Neural crest cell (in vitro differentiated cells): Measurements from ENCODE around the gene CCDC60. TPM values are rescaled to one million over a fixed set of nuclear protein-coding genes. Genes with fewer than 3 reads are reported as not detected.
A peak's percentile ranks its signal among the peaks of the same experiment; 100 is the strongest.

Experiments used
- DNase-seq: peaks from one replicate; pipeline ENCODE4 v3.0.0; 2021; ENCODE audit warnings: low read depth, mixed read lengths, low spot score
- H3K27ac Mint-ChIP-seq: one replicate; pipeline ENCODE4 v1.8.0; 2021; ENCODE audit warnings: mild to moderate bottlenecking, mixed read lengths; ENCODE audit not compliant: unreplicated experiment
- H3K27me3 Mint-ChIP-seq: 2 replicates; pipeline ENCODE4 v1.8.0; 2021; ENCODE audit warnings: low read depth, mild to moderate bottlenecking, mixed read lengths
- H3K36me3 Mint-ChIP-seq: 2 replicates; pipeline ENCODE4 v1.8.0; 2021; ENCODE audit warnings: low read depth, mild to moderate bottlenecking, mixed read lengths
- H3K4me1 Mint-ChIP-seq: 2 replicates; pipeline ENCODE4 v1.8.0; 2021; ENCODE audit warnings: mixed read lengths
- H3K4me3 Mint-ChIP-seq: one replicate; pipeline ENCODE4 v1.8.0; 2021; ENCODE audit warnings: mild to moderate bottlenecking, mixed read lengths
- H3K9me3 Mint-ChIP-seq: 2 replicates; pipeline ENCODE4 v1.8.0; 2021; ENCODE audit warnings: mixed read lengths
- CTCF ChIP-seq: fragments of 200-600 bp; sonication (generic); conservative IDR thresholded peaks from 2 replicates; pipeline ENCODE4 v1.5.0; 2021; ENCODE audit warnings: antibody characterized with exemption, mild to moderate bottlenecking
- total RNA-seq: library from RNA; stranded (reverse); gene quantifications from 2 replicates; pipeline ENCODE4 v1.2.1, GENCODE V29; 2021

The CCDC60 gene
- total RNA-seq, 1 donor from 2014 or later = 0.75 TPM

- H3K36me3 Mint-ChIP-seq = peaks cover 4% of the 10 kb centered on the region
- peaks cover 4% of the 10 kb centered on the region for H3K27me3 Mint-ChIP-seq
- H3K4me1 Mint-ChIP-seq = peaks cover 9% of the 10 kb centered on the region
- TF ChIP-seq CTCF = no peak
- H3K27ac Mint-ChIP-seq = no peak overlapping the region
- H3K9me3 Mint-ChIP-seq = peaks cover 16% of the 10 kb centered on the region
- DNase-seq = no peak
- H3K4me3 Mint-ChIP-seq = no peak overlapping the region
Measured at GRCh38 chr12:119397540-119397939, 63.0 kb downstream of the CCDC60 start.

- peaks cover 4% of the 10 kb centered on the region for H3K27me3 Mint-ChIP-seq
- no peak for DNase-seq
- H3K9me3 Mint-ChIP-seq = peaks cover 16% of the 10 kb centered on the region
- H3K4me1 Mint-ChIP-seq = peaks cover 6% of the 10 kb centered on the region
- no peak overlapping the region for H3K4me3 Mint-ChIP-seq
- H3K27ac Mint-ChIP-seq = no peak overlapping the region
- TF ChIP-seq CTCF = no peak
- peaks cover 4% of the 10 kb centered on the region for H3K36me3 Mint-ChIP-seq
Measured at GRCh38 chr12:119398190-119398589, 63.7 kb downstream of the CCDC60 start.

- no peak for TF ChIP-seq CTCF
- H3K36me3 Mint-ChIP-seq = peaks cover 4% of the 10 kb centered on the region
- no peak for DNase-seq
- no peaks in the 10 kb centered on the region for H3K4me1 Mint-ChIP-seq
- H3K4me3 Mint-ChIP-seq = no peak overlapping the region
- H3K27ac Mint-ChIP-seq = no peak overlapping the region
- H3K27me3 Mint-ChIP-seq = peaks cover 4% of the 10 kb centered on the region
- peaks cover 16% of the 10 kb centered on the region for H3K9me3 Mint-ChIP-seq
Measured at GRCh38 chr12:119399301-119399700, 64.8 kb downstream of the CCDC60 start.

- no peaks in the 10 kb centered on the region for H3K36me3 Mint-ChIP-seq
- H3K9me3 Mint-ChIP-seq = peaks cover under 1% of the 10 kb centered on the region
- no peak for TF ChIP-seq CTCF
- H3K27ac Mint-ChIP-seq = no peak overlapping the region
- H3K4me3 Mint-ChIP-seq = no peak overlapping the region
- no peaks in the 10 kb centered on the region for H3K4me1 Mint-ChIP-seq
- DNase-seq = no peak
- H3K27me3 Mint-ChIP-seq = peaks cover 10% of the 10 kb centered on the region
Measured at GRCh38 chr12:119406308-119406707, 71.8 kb downstream of the CCDC60 start.

- peaks cover 11% of the 10 kb centered on the region for H3K27me3 Mint-ChIP-seq
- no peaks in the 10 kb centered on the region for H3K9me3 Mint-ChIP-seq
- TF ChIP-seq CTCF = no peak
- no peak for DNase-seq
- no peak overlapping the region for H3K4me3 Mint-ChIP-seq
- no peaks in the 10 kb centered on the region for H3K4me1 Mint-ChIP-seq
- no peak overlapping the region for H3K27ac Mint-ChIP-seq
- H3K36me3 Mint-ChIP-seq = no peaks in the 10 kb centered on the region
Measured at GRCh38 chr12:119406811-119407210, 72.3 kb downstream of the CCDC60 start.

GRCh38 chr12:119409043-119409442, 74.5 kb downstream of the CCDC60 start:
- Mint-ChIP-seq H3K9me3 (no peaks in the 10 kb centered on the region), H3K4me1 (peaks cover 5% of the 10 kb centered on the region), H3K36me3 (no peaks in the 10 kb centered on the region), H3K4me3 (no peak overlapping the region), H3K27ac (peak overlapping the region; percentile 24), H3K27me3 (peaks cover 12% of the 10 kb centered on the region)
- TF ChIP-seq CTCF = no peak
- DNase-seq = no peak
